OCI-LY7 (cell line): Measurements from ENCODE around the gene DCP1B.

Experiments
- CTCF ChIP-seq: fragments of 200-600 bp; sonication (generic); conservative IDR thresholded peaks from 2 replicates; pipeline ENCODE4 v1.5.1; 2014; ENCODE audit warnings: mild to moderate bottlenecking, antibody characterized with exemption, low read length, moderate library complexity, mixed read lengths
- EZH2phosphoT487 ChIP-seq: fragments of 200-600 bp; sonication (generic); IDR thresholded peaks from 2 replicates; pipeline ENCODE4 v1.6.1; 2018; ENCODE audit warnings: low read depth, borderline replicate concordance, mild to moderate bottlenecking, mixed run types, antibody characterized with exemption, low read length, moderate library complexity, mixed read lengths

- TF ChIP-seq CTCF (no peak), EZH2phosphoT487 (no peak)
Observed at GRCh38 chr12:1974812-1975211, 29.4 kb downstream of the DCP1B start.
